Activated T-cell treated with anti-CD3 and anti-CD28 coated beads, Interleukin-2, amount 50 U/mL, for 48 hours (primary cell): ENCODE measurements around the gene LRRC8D.

ENCODE experiments used
- DNase-seq, 2 experiments: peaks; one replicate each; pipeline ENCODE4 v3.0.0-alpha.2; 2020

LRRC8D gene

DNA sequence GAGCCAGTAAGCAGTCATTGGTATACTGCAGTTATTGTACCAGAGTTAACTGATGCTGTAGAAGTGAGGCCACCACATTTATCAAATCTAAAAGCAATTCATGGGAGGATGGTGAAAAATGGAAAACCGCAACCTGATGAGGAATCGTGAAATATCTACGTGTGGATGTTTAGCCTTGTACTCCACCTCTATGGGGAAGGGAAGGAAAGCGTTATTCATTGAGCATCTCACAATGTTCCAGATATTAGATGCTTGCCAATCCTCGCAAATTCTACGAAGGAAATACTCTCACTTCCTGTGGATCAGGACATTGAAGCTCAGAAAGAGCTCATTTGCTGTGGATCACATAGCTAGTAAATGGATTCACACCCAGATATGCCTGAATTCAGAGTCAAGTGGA is 77.3 kb downstream of the LRRC8D start:
- no peak for DNase-seq

DNA sequence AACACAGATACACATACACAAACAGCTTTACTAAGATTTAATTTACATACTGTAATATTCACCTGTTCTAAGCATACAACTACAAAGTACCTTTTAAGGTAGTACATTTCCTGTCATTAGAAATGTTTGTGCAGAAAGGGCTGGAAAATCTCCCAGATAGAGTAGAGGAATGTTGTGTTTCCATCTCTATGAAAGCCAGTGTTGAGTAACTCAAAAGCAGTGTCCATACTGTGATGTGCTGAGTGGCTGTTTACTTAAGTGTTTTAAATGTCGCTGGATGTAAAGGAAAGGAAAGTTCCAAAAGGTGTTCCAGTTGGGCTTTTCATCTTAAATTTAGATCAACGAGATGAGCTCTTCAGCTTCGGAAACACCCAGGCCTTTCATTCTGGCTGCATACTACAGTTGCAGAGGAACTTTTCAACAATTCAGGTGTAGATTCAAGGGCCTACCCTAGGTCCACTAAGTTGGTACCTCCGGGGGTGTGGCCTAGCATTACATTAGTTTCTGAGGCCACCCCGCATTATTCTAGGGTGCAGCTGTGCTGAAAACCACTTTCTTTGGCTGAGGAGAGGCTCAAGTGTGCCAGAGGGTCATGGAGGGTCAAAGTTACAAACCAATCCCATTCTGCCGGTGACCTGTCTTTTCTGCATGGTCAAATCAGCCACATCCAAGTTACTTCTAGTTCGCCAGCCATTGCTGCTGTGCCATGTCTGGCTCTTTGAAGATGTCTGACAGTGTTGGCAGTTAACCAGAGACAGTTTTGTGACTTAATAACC is 78.1 kb downstream of the LRRC8D start:
- no peak for DNase-seq

DNA sequence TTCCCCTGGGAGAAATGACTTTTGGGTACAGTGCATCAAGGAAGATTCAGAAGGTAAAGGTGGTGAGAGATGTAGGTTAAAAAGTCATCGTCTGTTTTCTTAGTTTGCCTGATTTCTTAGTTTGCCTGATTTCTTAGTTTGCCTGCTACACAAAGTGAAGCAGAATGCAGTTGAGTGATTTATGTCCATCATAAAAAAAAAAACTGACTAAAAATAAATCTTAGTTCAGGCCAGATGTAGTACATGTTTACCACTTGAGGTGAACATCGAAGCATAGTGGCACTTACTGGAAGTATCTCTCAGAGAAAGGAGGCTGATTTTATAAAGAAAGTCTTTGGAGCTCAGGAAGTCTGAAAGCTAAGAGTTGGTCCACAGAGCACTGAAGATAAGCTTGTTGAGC is 79.5 kb downstream of the LRRC8D start:
- no peak for DNase-seq

DNA sequence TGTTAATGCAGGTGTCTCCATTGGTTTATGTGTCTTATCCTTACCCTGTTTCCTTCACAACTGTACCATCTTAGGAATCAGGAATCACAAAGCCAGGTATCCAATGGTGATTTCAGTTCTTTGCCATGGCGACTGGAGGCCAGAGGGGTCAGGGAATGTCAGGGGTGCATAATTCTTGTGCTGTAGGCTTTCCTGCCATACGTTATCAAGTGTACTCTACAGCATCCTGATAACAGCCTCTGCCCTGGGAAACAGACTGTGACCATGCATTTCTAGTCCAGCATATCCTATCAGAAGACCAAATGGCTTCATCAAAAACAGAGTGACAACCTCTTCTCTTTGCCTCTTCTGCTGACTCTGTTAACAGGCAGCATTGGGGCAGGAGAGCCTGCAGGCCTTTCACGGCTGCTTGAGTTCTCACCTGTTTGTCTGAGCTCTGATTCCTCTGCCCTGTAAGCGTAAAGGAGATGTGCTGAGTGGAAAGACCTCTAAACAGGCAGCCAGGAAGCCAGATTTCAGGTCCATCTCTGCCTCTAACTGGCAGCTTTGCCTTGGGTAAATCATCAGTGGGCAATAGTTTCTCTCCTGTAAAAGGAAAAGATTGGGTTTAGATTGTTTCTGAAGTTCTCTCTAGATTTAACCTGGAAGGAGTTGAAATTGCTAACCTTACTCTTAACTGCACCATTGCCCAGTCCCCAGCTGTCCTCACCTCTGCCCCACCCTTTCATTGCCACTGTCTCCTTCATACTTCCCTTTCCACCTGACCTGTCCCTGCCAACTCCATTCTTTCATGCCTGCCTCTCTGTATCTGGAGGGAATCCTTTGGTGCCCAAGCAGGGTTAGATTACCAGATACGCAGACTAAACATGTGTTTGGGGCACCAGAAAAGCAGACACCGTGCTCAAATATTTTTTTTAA is 80.2 kb downstream of the LRRC8D start:
- no peak for DNase-seq

DNA sequence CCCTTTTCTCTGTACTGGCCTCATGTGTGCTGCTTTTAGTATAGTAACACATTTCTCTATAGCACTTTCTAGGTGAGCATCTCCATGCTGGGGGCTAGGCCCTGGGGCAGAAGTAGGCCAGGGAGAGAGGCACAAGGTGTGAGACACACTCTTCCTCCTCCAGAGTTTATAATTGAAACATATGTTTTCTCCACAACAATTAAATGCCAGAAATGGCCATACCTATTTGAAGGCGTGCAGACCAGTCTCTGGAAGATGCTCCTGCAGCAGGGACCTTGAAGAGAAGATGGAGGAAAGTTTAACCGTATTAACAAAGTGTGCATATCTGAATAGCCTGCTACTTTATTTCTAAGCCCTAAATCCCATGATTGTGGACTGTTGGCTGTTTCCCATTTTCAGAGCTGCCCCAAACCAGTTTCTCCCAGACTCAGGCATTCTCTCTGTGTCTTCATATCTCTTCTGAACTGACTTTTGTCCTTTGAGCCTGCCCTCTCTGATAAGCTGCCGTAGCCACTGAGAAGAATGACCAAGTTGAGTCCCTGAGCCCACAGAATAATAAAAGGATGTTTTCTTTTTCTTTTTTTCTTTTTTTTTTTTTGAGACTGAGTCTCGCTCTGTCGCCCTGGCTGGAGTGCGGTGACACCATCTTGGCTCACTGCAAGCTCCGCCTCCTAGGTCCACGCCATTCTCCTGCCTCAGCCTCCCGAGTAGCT is 81.3 kb downstream of the LRRC8D start:
- DNase-seq = no peak

DNA sequence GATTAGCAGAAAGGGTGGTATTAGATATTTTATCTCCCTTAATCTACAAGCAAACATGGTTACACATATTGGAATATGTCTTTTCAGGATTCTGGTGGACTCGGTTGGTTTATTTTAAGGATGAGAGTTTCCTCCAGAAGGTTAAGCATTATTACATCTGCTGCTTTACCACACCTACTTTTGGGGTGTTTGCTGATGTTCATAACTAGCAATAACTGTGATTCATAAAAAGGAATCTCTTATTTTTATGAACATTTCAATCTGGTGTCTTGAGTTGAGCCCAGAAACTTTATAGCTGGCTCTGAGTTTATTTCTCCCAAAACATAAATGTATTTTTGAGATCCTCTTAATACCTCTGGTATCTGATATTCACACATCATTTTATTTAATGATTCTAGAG is 82.7 kb downstream of the LRRC8D start:
- no peak for DNase-seq

DNA sequence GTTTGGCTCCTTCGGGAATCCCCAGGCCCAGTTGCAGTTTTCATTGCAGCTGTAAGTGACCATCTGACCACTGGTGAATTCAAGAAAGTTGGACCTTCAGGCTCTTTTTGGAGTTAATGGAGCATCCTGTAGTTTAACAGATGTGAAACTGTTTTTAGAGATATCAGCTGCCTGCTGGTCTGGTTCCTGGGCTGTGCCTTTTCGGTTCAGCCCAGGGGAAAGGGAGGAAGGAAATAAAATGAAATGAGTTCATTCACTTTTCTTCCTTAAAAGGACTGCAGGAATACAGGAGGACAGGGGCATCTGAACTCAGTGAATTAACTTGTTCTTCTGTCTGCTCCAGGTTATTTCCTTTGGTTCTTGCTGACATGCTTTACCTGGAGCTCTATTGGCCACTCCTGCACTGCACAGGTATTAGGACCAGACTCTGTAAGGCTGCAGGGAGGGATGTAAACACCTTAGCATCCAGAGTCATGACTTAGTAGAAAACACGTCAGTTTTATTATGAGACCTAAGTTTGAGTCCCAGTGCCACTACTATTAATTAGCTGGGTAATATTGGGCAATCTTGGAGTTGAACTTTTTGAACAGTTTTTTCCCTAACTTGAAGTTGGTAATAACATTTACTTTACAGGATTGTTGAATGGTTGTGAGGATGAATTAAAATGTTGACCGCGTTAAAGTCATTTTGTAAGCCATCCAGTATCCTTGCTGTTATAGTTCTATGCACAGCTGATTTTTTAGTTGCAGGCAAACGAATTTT is 83.6 kb downstream of the LRRC8D start:
- no peak for DNase-seq

DNA sequence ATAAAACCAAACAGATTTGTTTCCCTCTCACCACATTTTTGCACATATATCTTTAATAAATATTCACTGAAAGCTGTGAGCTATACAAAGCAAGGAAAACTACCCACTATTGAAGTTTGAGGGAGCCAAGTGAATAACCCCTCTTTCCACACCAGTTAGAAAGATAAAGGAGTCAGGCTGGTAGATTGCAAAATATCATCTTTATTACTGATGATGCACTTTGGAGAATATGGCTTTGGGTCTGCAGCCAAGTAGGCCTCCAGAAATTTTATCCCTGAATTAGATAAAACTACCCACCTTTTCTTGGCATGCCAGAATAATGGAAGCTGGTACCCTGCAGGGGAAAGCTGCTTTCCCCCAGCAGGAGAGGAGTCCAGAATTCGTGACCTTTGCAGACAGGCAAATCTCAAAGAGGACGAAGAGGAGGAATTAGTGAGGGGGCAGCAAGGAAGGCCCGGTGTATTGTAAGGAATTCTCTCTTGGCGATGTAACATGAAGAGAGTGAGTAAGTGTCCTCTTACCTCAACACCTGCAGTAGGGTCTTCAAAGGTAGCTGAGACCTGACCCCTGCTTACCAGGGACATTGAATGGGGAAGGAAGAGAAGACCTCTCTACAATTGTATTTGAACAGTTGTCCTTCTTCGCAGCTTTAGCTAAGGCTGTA is 84.7 kb downstream of the LRRC8D start:
- no peak for DNase-seq

DNA sequence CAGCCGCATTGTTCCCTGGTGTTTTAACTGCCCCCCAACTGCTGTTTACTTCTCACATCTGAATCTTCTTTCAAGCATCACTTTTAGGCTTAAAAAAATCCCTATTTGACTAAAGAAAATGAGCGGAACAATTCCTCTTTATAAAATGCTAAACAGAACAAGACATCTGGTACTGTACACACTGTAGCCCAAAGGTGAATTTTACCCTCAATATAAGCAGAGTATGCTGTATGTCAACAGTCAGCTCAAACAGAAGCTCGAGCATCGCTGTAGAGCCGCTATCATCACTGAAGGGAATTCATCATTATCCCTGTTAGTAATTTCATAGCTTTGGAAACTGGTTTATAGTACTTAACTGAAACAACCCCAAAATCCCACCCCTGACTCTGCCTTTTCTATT is 85.3 kb downstream of the LRRC8D start:
- DNase-seq = no peak

DNA sequence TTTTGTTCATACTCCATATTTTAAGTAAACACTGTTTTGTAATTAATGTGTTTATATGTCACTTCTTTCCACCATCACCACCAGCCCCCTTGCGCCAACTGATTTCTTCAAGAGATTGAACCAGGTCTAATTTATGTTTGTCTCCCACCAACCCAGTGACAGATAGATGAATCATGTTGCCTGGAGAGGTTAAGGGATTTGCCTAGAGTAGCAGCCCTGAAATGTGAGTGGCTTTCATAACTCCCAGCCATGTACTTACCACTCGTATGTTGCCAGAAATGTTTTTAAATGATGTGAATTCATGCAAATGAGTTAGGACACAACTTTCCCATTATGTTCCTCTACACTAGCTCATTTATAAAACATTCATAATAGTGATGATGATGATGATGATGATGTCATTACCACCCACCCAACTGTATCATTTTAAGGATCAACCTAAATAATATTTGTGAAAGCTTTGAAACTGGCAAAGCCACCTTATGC is 86.9 kb downstream of the LRRC8D start:
- no peak for DNase-seq

DNA sequence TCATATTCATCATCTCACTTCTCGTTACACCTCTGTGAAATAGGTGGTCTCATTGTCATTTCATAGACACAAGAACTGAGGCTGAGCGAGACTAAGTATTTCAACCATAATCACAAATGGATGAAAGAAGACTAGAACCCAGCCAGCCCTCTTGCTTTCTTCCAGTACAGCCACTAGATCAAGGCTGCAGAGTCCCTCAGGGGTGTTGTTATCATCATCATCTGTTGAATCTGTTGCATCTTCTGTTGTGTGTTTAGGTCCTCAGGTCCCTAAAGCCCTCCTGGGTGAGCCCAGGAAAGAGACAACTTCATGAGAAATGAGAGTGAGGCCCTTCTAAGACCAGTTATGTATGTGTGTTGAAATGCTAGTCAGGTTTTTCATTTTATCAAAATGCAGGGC is 87.4 kb downstream of the LRRC8D start:
- no peak for DNase-seq

DNA sequence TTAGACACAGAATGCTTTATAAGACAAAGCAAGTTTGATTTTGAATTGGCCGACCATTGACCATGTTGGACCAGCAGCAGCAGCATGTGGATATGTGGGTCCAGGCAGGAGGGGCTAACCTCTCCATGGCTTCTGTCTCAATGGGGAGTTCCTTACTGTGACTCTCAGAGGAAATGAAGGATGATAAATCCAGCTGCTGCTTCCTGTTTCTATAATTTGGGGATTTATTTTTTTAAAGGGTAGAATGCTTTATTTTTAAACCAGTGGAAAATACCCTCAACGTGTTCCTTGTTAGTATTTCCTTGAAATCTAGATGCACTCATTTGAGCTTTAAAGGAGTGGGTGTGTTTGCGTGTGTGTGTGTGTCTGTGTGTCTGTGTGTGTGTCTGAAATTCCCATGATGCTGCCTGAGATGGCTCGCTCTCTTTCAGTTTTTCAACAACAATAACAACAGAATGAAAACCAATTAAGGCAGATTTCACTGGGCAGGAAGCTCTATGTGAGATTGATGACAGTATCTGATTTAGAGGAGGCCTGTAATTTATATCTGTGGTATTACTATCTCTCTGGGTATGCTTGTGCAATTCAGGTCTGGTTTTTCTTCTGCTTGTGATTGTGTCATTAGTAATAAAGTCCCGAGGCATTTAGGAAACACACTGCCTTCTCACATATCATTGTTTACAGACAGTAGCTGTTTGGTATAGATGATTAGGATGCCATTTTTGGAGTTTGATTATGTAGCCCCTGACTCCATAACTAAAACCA is 88.0 kb downstream of the LRRC8D start:
- no peak for DNase-seq

DNA sequence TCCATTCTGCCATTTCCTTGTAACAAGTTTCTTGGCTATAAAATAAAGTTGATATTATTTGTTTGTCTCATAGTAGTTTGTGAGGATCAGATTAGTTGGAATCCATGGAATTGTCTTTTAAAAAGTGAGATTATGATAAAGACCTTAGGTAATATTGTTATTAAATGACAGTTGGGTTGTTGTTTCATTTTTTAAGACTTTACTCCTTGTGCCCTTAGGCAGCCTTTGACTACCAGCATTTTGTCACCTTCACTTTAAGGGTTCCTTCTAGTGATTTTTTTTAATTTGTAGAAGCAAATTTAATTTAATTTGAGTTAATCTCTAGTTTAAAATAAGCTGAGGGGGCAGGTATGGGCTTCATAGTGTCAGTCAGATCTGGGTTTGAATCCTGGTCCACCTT is 89.4 kb downstream of the LRRC8D start:
- no peak for DNase-seq

DNA sequence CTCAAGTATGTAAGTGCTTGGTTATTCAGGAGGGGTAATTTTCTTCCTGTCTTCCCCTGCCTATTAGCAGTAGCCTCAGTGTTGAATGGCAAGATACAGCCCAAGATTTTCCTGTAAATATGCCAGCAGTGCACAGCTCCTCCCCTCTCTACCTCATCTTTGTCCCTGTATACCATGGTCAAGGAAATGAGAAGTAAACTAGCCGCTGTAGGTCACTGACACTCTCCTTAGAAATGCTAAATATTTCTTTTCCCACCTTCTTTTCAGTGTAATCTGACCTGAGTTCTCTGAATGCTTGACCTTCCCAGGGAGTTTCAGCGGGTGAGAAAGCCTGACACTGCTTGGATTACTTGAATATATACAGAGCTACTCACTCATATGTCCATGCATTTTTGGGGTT is 89.9 kb downstream of the LRRC8D start:
- no peak for DNase-seq

DNA sequence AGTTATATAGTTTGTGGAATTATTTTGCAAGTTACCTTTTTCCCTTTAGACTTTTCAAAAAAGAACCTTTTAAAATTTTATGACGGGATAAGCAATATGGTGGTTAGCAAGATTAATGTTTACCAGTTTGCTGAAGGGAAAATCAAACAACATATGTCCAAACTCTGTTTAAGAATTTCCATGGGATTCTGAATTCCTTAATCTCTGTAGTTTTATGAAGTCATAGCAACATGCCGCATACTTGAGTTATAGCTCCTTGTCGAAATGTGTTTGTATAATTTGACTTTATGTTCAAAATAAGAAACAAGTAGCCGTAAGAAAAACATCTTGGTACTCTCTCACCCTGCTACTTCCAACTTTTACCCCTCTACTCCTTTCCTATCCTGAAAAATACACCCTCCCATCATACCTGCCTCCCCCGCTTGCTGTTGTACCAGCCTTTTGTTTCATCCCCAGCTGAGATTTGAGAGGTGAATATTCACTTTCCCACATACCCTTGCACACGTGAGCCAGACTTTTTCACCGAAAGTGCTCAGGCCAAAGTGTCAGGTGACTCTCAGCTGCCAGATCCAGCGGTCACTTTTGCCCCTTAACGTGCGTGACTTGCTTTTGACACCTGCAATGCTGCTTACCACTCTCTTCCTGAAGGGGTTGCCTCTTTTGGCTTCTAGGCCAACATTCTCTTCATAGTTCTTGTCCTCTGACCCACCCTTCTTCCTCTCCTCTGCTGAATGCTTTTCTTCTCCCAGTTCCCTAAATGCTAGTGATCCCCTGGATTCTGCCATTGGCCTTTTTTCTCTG is 90.6 kb downstream of the LRRC8D start:
- DNase-seq = no peak

DNA sequence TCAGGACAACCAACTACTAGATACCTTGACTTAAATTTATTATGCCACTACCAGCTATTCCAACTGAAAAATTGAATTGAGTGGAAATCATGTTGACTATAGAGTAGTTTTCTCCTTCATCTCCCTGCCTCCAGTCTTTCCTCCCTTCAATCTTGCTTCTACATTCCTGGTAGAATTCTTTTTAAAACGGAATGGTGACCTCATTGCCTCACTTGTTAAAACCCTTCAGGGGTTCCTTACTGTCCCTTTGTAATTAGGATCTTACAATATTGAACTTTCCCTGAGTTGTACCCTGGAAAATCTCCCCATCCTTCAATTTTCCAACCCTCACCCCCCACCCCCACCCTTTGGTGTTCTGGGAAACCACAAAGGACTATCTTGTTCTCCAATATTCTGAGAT is 91.2 kb downstream of the LRRC8D start:
- no peak for DNase-seq

DNA sequence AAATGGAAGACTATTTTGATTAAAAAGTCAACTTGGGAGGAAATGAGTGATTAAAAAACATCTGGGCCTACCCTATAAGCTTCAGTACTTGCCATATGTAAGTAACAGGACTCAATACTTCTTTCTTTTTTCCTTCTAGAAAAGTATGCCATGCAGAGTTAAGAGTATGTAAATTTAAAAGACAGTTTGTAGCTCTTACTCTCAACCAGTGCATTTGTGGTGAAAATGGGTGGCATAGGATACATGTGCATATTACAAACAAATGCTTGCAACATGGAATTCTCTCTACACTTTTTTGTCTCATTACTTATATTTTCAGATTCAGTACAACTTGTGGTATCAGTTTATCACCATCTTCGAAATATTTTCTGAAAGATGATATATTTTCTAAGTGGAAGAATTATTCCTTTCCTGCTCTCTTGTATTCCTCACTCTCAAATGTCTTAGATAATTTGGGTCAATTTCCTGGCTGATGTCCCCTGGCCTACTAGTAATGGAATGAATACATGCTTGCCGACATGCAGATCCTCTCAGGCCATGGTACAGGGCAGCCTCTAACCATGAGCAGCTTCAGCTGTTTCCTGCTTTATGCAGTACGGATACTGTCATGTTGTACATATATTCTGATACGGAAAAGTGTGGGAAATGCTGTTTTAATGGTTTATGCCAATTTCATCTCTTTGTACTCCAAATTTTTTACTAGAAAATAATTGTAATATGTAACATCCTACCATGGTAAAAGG is 92.7 kb downstream of the LRRC8D start:
- no peak for DNase-seq

DNA sequence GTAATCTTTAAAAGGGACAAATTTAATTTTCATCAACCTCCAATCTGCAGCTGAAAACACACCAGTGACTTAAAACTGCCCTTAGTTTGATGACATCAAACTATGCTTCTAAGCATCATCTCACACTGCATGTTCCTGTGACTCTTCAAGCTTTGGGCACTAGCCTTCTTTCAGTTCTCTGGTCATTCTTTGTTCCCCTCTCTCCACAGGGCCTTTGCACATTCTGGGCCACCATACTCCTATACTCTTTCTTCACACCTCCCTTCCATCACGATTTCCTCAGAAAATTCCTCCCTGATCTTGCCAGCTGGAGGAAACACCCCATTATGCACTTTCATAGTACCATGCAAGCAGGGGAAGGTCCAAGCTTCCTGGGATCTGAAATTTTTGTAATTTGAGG is 96.5 kb downstream of the LRRC8D start:
- DNase-seq = no peak

DNA sequence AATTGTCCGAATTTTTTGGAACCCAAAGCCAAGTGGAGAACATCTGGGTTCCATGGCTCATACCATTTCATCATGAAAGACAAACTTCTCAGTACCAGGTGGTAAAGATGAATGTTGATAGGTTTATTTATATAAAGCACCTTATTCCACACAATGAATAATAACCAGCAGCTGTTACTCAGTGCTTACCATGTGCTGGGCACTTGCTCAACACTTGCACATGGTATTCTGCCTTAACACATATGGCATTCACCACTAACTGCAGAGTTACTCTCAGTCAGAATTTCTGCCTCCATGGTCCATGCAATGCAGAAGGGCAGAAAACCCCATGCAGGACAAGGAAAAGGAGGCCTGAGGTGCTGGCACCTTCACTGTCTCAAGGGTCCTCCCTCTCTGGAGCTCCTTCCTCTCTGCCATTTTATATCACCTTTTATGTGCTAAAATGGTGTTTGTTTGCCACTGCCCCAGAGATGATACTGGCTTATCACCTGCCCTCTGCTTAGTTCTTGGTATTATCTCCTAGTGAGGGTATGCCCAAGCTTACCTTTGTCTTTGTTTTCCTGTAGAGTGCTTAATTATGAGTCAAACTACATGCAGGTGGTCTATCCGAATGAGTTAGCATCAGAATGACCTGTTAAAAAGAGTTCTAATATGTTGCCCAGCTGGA is 97.4 kb downstream of the LRRC8D start:
- no peak for DNase-seq
